GM21390 (cell line): ENCODE data around the gene ZNF568.

Experiments
- ATAC-seq: cut with Tn5 transposase; IDR thresholded peaks from one replicate; pipeline ENCODE4 v1.9.1; 2021; ENCODE audit not compliant: unreplicated experiment

ZNF568 gene

DNA sequence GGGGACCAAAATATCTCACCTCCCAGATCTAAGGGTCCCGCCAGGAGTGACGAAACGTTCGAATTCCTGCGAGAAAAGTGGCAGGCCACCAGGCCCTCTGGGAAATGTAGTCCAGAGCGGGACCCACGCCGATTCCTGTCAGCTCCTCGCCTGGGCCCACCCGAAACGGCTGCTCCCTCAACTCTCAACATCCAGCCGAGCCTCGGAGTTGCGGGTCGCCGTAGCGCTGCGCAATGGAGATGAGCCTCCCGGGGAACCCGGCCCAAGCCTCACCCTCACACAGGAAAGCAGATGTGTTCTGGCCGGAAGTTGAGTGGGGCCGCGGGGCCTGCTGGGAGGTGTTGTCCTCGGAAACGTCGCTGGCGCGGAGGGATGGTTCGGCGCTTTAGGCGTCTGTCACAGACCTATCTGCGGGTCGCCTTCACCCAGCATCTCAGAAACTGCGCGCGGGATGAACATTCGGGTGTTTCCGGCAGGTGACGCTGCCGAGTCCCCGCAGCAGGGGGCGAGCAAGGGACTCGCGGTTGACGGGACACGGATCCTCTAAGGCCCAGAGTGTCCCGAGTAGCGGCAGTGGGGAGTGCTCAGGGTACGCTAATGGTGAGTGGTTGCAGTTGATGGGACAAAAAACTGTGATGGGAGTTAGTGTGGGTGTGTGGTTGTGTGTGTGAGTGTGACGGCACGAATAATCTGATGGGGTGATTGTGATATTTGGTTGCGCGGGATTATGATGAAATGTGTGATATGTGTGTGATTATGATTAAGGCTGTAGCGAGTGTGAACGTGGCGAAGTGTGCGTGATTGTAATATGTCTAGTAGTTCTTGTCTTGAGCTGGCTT lies at the start of gene ZNF568, which contains the start of gene ZNF829:
ZNF568 (plus strand) TSS at position 341 of the 839 bp plus-strand sequence. CDS start 6,439 bp downstream, outside the sequence.
ZNF829 (minus strand) TSS at position 300 of the 839 bp plus-strand sequence. CDS start 1,124 bp downstream, outside the sequence.
- peak; percentile 90 for ATAC-seq

DNA sequence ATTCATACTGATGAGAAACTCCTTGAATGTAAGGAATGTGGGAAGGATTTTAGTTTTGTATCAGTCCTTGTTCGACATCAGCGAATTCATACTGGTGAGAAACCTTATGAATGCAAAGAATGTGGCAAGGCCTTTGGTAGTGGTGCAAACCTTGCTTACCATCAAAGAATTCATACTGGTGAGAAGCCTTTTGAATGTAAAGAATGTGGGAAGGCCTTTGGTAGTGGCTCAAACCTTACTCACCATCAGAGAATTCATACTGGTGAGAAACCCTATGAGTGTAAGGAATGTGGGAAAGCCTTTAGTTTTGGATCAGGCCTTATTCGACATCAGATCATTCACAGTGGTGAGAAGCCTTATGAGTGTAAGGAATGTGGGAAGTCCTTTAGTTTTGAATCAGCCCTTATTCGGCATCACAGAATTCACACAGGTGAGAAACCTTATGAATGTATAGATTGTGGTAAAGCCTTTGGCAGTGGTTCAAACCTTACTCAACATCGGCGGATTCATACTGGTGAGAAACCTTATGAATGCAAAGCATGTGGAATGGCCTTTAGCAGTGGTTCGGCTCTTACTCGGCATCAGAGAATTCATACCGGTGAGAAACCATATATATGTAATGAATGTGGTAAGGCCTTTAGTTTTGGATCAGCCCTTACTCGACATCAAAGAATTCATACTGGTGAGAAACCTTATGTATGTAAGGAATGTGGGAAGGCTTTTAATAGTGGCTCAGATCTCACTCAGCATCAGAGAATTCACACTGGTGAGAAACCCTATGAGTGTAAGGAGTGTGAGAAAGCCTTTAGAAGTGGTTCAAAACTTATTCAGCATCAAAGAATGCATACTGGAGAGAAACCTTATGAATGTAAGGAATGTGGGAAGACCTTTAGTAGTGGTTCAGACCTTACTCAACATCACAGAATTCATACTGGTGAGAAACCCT lies 38.9 kb upstream of the ZNF568 start:
- ATAC-seq = no peak

DNA sequence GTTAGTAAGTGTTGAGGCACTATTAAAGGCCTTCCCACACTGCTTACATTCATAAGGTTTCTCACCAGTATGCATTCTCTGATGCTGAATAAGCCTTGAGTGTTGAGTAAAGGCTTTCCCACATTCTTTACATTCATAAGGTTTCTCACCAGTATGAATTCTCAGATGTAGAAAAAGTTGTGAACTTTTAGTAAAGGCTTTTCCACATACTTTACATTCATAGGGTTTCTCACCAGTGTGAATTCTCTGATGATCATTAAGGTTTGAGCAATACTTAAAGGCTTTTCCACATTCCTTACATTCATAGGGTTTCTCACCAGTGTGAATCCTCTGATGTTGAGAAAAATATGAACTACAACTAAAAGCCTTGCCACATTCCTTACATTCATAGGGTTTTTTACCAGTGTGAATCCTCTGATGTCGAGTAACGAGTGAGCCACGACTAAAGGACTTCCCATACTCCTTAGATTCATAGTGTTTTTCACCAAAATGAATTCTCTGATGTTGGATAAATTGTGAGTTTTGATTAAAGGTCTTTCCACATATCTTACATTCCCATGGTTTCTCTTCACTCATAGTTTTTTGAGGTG lies 24.3 kb upstream of the ZNF568 start:
- ATAC-seq = no peak

DNA sequence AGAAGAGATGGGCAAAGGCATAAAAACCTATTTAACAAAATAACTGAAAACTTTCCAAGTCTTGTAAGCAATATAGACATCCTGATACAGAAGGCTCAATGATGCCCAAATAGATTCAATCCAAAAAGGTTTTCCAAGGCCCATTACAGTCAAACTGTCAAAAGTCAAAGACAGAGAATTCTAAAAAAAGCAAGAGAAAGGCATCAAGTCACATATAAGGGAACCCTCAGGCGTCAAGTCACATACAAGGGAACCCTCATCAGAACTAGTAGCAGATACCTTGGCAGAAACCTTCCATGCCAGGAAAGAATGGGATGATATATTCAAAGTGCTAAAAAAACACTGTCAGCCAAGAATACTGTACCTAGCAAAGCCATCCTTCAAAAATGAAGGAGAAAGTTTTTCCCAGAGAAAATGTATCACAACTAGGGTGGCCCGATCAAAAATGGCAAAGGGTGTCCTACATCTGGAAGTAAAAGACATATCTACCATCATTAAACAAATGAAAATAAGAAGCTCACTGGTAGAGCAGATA lies 21.2 kb upstream of the ZNF568 start:
- no peak for ATAC-seq

DNA sequence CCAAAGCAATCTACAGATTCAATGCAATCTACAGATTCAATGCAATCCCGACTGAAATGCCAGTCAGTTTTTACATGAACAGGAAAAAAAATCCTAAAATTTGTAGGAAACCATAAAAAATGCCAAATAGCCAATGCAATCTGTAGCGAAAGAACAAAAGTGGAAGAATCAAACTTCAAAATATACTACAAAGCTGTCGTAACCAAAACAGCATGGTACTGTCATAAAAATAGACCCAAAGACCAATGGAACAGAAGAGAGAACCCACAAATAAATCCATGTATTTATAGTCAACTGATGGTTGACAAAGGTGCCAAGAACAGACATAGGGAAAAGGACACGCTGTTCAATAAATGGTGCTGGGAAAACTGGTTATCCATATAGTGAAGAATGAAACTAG lies 17.7 kb upstream of the ZNF568 start:
- no peak for ATAC-seq

DNA sequence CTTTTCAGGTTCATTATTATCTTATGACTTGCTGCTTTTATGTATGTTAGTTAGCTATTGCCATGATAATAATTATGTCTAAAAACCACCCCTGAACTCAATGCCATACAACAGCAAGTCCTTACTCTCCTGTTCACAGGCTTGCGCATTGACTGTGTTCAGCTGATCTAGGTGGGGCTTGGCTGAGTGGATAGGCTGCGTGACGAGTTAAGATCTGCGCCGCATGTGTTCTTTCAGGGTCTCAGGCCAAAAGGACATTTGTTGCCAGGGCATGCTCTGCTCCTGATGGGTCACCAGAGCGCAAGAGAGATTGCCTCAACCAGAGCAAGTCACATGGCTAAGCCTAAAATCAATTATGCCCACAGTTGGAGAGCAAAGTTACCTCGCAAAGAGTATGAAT lies 859 bp downstream of the ZNF568 start:
- ATAC-seq = no peak

DNA sequence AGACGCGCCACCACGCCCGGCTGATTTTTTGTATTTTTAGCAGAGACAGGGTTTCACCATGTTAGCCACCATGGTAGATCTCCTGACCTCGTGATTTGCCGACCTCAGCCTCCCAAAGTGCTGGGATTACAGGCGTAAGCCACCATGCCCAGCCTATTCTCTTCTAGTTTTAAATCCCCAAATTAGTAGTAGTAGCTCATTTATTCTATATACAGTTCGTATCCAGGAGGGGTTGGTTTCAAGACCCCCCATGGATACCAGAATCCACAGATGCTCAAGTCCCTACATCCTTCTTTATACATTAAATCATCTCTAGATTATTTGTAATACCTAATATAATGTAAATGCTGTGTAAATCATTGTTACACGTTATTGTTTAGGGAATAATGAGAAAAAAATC lies 2.0 kb downstream of the ZNF568 start:
- no peak for ATAC-seq

DNA sequence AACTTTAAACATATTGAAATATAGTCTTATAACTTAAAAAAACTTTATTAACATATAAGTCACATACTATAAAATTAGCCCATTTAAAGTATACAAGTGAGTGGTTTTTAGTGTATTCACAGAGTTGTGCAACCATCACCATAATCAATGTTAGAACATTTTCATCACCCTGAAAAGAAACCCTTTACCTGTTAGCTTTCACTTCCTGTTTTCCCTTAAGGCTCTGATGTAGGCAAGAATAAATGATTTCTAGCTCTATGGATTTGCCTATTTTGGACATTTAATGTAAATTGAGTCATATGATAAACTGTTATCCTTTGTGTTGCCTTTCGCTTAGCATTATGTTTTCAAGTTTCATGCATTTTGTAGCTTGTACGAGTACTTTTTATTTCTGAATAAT lies 15.6 kb downstream of the ZNF568 start:
- ATAC-seq = no peak

DNA sequence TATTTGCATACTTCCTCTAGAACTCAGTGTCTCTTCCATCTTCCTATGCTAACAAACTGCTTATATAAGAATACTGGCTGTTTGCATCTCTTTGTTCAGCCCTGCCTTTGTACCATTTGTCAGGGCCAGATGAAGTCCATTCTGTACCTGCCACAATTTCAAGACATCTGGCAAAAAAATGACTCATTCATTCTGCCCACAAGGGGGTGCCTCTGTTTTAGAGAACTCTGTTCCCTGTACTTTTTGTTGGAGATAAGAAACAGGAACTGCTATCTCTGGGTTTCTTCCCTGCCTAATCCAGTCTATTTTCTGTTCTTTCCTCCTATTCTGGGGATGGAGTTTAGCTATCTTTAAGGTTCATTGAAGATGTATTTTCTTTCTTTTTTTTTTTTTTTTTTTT lies 23.0 kb downstream of the ZNF568 start:
- no peak for ATAC-seq

DNA sequence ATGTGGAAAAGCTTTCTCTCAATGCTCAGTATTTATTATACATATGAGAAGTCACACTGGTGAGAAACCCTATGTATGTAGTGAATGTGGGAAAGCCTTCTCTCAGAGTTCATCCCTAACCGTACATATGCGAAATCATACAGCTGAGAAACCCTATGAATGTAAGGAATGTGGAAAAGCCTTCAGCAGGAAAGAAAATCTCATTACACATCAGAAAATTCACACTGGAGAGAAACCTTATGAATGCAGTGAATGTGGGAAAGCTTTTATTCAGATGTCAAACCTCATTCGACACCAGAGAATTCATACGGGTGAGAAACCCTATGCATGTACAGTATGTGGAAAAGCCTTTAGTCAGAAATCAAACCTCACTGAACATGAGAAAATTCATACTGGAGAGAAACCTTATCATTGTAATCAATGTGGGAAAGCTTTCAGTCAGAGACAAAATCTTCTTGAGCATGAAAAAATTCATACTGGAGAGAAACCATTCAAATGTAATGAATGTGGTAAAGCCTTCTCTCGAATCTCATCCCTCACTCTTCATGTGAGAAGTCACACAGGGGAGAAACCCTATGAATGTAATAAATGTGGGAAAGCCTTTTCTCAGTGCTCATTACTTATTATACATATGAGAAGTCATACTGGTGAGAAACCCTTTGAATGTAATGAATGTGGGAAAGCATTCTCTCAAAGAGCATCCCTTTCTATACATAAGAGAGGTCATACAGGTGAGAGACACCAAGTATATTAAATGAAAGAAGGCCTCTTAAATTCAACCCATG lies 34.4 kb downstream of the ZNF568 start:
- ATAC-seq = no peak

DNA sequence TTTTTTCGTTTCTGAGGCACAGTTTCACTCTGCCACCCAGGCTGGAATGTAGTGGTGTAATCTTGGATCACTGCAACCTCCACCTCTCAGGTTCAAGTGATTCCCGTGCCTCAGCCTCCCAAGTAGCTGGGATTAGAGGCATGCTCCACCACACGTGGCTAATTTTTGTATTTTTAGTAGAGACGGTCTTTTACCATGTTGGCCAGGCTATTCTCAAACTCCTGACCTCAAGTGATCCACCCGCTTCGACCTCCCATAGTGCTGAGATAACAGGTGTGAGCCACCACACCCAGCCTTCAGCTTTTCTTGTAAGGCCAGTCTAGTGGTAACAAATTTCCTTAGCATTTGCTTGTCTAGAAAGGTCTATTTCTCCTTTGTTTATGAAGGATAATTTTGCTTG lies 46.2 kb downstream of the ZNF568 start:
- ATAC-seq = no peak

DNA sequence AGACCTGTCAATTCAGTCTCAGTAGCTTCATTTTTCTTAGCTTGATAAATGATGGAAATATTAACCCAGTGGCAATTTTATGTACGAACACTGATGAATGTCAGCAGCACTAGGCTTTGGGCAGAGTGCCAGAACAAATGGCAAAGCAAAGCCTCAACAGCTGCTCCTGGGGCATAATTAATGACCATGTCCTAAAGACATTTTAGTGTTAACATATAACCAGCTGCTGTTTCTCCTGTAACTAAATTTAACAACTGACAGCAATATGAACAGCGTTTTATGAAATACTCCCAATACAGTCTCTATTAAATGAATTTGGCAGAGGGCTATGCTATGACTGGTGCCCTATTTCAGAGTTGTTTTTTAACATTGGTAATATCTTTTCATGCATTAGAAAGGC lies 47.1 kb downstream of the ZNF568 start:
- no peak for ATAC-seq

DNA sequence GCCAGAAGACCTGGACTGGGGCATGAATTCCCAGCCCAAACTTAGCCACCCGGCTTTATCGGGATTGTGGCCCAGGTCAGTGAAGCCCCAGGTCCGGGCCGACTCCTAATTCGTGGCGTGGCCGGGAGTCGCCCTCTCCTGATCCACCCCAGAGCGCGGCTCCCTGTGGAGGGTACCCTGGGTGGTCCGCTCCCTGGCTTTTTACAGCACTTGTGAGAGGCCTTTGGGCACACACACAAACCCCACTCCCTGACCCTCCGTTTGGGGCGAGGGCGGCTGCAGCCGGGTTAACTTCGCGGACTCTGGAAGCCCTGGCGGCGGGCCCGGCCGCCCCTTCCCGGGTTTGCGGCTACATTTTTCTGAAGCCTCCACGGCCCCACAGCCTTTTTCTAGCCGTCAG lies 56.4 kb downstream of the ZNF568 start:
- no peak for ATAC-seq

DNA sequence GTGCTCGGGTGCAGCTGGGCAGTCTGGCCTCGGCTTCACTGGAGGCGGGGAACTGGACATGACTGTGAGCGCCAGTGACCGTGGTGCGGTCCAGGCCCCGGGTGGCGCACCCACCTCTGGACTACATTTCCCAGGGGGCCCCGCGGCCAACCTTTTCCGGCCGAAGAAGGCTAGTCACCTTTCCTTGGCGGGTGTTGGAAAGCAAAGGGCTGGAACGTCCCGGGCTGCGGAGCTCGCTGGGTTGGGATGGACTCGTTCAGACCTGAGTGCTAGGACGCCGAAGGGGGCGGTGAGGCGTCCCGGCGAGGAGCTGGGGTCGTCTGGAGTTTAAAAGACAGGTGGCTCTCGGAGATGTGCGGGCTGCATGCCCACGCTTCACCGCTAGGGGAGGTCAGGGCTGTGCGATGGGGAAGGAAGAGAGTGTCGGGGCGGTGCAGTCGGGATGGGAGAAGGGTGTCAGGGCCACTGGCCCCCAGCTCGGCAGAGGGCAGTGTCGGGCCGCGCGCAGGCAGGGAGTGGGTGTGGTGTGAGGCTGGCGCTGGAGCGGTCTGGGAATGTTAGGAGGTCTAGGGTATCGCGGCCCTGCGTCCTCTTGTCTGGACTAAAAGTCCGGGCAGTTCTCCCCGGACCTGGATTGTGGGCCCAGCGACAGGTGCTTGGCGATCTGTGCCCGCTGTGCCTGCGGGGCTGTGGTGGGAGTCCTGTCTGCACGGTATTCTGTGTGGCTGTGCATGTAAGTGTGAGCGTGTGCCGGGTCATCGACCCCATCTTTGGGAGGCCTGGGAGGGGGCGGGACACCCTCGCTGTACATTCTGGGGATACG lies 57.1 kb downstream of the ZNF568 start:
- peak; percentile 66 for ATAC-seq

DNA sequence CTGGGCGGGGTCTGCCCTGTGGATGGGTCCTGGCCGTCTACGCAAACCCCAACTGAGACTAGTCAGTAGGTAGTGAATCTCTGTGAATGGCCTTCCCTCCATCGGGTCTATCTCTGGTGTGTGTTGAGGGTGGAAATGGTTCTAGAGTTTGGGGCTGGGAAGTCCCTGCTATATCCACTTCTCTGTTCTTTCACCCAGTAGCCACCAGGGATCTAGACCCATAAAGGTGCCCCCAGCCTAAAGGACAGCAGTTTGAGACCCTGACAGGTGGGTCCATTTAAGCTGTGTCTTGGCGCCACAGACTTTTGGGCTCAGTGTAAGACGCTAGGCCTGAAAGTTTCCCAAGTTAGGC lies 57.7 kb downstream of the ZNF568 start:
- ATAC-seq = no peak

DNA sequence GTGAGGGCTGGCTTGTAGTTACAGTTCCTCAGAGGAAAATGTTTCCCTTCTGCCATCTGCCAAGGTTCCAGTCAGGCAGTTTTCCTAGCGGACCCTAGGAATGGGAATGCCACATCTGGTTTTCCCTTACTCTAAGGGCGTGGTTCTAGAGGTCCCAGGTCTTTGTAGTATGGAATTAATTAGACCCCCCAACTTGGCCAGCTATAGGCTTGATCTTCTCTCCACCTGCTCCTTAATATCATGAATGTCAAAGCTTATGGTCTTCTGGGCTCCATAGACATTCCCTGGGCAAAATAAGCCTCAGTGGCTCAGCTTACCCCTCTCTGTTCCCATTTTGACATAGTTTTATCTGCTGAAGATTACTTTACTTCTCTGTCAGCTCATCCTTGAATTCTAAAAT lies 70.0 kb downstream of the ZNF568 start:
- ATAC-seq = no peak

DNA sequence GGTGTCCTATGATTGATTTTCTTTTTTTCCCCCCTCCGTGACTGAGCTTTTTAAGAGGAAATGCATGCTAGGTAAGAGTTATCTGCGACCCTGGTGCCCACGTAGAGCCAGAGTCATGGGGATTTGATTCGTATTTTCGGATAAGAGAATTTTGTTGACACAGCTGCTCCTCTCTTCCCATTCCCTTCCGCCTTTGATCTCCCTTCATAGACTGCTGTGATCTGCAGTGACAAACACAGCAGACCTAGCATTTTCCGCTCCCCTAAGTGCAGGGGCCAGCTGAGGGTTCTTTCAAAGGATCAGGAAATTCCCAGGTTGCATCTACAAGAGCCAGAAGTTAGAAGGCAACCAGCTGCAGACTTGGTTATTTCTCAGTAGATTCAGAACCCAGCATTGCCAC lies 70.5 kb downstream of the ZNF568 start:
- no peak for ATAC-seq

DNA sequence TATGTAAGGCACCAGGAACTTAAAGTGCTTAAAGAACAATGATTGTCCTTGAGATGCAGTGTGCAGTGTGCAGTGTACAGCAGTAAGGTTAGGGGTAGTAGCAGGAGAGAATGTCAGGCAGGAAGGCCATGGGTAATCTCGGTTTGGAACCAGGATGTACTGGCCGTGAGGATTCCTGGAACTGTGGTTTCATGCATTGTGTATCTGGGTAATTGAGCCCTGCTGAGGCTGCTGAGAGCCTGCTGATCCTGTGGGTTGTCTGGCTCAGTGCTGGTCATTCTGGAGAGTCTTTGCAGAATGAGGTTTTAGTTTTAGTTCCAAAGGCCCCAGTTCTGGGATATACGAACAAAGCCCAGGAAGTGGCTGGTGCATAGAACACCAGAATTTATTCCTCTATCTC lies 71.0 kb downstream of the ZNF568 start:
- no peak for ATAC-seq

DNA sequence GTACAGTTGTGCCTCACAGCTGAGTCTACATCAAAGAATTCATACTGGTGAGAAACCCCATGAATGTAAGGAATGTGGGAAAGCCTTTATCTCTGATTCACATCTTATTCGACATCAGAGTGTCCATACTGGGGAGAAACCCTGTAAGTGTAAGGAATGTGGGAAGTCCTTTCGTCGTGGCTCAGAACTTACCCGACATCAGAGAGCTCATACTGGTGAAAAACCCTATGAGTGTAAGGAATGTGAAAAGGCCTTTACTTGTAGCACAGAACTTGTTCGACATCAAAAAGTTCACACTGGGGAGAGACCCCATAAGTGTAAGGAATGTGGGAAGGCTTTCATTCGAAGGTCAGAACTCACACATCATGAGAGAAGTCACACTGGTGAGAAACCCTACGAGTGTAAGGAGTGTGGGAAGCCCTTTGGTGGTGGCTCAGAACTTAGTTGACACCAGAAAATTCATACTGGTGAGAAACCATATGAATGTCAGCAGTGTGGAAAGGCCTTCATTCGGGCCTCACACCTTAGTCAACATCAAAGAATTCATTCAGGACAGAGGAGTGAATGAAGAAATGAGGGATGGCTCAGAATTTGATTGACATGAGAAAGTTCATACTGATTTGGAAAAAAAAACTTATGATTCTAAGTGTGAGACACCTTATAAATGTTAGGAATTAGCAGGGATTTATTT lies 81.2 kb downstream of the ZNF568 start:
- ATAC-seq = no peak
